GM19467 (cell line): ENCODE data around the gene DDC.
"Not testable (repeated sequence)": the region's sequence is repeated elsewhere in the genome, so short reads cannot be mapped to it uniquely, and the experiment has no call there.

Source experiments
- ATAC-seq: cut with Tn5 transposase; IDR thresholded peaks from one replicate; pipeline ENCODE4 v1.9.1; 2021; ENCODE audit warnings: mild to moderate bottlenecking, moderate library complexity; ENCODE audit not compliant: unreplicated experiment

The DDC gene

DNA sequence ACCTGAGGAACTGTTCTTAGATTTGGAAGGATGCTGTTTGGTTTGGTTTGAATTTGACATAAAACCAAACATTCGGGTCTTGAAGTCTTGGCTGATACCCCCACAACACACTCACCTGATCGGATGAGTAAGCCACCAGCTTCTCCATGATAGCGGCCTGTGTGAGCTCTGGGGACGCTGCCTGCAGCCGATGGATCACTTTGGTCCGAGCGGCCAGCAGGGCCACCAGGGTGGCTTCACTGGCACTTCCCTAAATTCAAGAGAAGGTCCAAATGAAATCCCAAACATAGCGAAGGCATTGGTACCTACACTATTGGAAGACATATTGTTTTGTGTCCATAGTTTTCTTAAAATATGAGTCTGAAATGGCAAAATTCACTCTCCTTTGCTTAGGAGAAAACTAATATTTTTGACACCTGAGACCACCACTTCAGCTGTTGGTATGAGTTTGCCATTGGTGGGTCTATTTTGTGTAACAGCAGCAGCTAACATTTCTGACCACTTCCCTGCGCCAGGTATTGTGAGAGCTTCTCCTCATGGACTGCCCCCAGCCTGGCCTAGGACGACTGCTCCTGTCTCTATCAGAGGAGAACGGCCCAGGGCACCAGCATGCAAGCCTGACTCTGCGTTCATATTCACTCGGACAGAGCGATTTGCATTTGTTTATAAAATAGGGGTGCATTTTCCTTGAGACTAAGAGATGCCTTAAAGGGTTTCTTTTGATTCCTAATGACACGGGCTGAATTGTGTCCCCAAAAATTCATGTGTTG, 35.9 kb downstream of the DDC start:
- ATAC-seq = no peak

DNA sequence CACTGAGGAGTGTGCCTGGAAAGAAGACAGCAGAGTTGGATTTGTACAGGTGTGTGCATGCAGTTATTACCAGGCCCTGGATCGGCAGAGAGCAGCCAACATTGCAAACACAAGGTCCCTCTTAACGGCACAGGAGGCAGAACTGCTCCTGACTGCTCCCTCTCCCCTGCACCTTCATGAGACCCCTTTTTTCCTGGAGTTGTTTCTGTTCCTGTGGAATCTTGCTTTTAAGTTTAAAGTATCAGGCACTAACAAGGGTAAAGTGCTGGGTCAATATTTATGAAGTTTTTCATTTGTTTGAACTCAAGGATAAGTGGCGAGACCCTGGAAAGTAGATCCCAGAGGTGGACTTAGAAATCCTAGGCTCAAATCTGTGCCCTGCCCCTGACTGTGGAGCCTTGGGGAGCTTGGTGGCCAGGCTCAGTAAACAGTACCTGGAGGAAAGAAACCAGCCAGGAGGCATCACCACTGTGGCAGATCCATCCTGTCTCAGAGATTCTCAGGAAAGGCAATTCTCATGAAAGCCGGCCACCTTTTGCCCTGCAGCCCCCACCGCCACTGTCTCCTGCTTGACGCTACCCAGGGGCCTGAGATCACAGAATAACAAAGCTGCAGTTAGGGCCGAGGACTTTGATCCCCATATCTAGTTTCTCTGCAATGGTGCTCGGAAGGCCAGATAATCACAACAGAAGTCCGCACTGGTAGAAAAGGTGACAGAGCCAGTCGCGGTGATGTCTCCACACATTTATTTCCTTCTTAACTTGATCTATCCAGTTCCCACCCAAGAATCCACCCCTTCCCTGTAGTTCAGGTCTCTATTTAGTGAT, 36.7 kb downstream of the DDC start:
- ATAC-seq = no peak

DNA sequence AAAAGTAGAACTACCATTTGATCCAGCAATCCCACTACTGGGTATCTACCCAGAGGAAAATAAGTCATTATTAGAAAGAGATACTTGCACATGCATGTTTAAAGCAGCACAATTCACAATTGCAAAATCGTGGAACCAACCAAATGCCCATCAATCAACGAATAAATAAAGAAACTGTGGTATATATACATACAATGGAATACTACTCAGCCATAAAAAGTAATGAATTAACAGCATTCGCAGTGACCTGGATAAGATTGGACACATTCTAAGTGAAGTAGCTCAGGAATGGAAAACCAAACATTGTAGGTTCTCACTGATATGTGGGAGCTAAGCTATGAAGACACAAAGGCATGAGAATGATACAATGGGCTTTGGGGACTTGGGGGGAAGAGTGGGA, 45.9 kb downstream of the DDC start:
- ATAC-seq = not testable (repeated sequence)

DNA sequence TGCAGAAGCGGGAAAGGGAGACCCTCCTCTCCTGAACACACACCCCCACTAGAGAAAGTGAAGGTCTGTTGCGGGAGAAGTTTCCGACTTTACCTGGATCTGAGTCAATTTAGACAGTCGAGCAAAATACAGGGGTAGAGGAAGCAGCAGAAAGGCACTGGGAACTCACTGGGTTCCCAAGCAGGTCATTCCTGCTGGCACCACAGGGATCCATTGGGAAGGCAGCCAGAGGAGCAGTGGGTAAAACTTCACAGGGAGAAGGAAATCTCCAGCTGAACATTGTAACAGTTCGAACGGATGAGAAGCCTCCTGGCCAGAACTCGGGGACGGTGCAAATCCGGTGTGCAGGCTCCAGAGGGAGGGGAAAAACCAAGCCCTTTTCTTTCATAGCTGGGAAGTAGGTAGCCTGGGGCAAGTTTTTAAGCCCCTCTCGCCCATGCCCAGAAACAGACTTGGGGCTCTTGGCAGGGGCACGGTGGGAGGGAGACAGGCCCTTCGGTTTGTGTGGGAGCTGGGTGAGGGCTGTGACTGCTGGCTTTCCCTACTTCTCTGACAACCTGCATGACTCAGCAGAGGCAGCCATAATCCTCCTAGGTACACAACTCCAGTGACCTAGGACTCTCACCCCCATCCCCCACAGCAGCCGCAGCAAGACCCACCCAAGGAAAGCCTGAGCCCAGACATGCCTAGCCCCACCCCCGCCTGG, 51.9 kb downstream of the DDC start:
- ATAC-seq = no peak

DNA sequence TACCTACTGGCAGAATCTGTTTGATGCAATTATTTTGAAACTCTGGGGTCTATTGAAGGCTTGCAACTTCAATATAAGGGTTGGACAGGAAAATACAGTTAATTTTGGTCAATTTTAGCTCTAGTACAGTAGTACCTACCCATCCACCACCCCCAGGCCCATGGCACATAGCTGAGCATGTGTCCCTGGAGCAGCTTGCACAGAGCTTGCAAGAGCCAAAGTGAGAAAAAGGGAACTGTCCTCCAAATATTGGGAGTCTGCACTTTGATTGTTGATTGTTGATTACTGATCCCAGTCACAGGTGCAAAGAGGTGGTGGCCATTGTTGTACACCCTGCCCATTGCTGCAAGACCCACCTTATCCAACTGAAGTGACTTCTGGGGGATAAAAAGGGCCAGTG, 52.8 kb downstream of the DDC start:
- no peak for ATAC-seq

DNA sequence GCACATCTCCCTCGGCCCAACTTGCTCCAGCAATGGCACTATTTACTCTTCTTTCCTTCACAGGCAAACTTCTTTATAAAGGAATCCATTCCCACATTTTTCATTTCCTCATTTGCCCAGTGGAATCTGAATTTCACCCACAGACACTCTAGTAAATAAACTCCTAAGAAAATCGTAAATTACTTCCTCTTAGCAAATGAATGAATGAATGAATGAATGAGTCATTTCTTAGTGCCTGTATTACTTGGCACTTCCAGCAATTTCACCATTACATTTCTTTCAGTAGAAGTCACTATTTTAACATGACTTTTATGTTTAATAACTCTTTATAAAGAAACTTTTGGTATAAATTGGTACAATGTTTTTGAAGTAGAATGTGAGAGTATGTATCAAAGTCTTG, 55.7 kb downstream of the DDC start:
- ATAC-seq = no peak

DNA sequence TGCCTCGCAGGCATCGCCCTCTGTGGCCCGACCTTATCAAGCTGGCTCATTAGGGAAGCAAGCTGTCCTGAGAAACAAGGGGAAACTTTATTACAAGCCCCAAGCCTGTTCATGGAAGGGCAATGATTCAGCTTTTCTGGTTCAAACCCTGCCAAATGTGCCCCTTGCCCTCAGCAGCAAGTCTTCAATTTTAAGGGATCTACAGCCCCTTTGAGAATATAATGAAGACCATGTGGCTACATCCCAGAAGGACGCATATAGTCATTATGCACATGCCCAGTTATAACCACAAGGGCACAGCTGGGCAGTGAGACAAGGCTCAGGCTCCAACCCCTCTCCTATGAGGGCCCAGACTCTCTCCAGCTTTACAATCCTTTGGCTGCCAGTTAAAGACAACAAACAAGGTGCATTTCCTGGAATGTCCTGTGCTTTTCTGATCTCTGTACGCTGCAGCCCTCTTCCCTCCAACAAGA, 56.7 kb downstream of the DDC start:
- ATAC-seq = no peak

DNA sequence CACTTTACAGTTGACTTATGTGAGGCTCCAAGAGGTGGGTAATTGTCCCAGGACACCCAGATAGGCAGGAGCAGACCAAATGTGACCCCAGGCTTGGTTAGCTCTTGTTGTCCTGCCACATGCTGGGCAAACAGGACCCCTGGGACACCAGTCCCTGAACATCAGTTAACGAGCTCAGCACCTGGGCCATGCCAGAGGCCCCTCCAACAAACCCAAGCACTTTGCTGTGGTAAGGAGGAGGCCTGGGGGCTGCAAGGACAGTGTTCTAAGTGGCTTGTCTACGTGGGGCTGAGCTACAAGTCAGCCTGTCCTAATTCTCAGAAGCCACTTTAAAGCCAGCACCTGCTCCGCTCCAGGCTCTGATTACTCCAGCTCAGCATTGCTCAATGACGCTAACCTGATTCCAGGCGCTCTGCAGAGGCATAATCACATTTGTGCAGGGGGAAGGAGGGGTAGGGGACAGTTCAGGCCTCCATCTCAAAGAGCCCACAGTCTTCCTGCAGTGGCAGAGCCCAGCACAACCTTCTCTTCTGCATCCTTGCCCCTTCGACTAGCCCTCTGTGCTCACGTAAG, 57.2 kb downstream of the DDC start:
- ATAC-seq = no peak

DNA sequence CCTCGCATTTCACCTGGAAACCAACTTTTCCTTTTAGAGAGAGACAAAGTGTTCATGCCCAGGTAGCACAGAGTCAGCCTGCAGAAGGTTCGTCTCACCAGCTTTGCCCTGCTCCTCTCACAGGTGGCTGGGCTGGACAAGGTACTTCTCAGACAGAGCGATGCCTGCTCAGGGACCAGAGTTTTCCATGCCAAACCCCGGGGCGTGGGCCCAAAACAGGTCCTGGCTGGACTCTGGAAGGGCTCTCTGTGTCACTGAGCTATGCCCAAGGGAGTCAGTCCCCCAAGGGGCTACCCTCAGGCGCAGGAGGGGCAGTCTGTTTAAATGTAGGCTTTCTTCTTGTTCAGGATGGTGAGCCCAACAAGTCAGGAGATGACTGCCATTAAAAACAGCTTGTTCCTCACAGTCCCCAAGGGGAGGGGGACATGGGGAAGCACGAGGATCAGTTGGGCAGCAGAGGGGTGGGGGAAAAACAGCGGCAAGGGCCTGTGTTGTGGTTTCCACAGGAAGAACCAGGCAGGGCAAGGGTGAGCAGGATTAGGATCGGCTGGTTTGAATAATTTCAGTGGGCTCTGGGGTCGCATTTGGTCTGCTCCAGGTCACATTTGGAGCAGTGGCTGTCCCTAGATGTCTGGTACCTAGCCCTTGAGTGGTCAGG, 59.5 kb downstream of the DDC start:
- no peak for ATAC-seq

DNA sequence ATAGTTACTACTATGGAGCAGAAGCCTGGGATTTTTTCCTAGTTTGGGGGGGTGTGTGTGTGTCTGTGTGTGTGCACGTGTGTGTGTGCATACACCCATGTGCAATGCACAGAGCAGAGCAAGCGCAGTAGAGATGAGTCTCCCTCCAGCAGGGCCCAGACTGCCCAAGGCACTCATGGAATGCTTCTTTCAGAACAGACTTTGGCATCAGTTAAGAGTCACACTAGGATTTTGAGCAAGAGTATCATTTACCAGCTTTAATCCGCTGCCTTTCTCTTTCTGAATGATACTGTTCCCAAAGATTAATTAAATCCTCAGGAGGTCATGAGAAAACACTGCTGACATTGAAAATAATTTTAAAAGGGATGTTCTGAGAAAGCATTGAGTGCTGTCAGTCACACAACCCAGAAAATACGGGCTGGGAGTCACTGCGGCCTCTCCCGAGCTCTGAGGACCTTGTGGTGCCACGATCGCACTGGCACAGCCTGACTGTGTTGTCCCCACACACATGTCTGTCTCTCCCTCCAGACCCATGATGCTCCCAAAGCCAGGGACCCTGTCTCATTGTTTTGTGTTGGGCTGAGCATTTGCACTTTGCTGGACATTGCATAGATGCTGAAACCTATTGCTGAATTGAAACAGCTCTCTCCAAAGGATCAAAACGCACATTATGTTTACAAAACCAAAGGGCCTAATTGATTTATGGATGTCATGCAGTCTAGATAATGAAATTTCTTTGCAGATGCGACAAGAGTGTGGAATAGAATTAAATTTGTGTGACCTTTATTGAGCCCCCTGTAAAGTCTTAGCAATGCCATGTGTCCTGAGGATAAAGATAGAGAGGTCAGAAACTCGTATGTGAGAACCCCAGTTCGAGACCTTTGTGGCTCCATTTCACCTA, 60.3 kb downstream of the DDC start:
- ATAC-seq = no peak

DNA sequence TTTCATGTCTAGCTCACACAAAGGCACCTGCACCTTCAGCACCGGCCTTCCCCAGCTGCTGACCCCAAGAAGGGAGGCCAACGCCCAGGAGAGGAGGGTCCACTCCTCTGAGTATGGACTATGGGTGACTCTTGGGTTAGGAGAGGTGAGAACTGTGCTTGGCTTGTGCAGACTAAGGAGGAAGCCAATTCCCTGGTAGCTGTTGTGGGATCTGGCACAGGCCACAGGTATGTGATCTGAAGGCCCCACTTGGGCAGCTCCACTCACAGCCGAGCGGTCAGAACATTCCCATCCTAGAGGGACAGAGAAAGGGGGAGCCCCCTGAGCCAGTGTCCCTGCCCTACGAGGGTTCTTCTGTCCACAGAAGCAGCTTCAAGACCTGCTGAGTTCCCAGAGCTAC, 62.3 kb downstream of the DDC start:
- ATAC-seq = no peak

DNA sequence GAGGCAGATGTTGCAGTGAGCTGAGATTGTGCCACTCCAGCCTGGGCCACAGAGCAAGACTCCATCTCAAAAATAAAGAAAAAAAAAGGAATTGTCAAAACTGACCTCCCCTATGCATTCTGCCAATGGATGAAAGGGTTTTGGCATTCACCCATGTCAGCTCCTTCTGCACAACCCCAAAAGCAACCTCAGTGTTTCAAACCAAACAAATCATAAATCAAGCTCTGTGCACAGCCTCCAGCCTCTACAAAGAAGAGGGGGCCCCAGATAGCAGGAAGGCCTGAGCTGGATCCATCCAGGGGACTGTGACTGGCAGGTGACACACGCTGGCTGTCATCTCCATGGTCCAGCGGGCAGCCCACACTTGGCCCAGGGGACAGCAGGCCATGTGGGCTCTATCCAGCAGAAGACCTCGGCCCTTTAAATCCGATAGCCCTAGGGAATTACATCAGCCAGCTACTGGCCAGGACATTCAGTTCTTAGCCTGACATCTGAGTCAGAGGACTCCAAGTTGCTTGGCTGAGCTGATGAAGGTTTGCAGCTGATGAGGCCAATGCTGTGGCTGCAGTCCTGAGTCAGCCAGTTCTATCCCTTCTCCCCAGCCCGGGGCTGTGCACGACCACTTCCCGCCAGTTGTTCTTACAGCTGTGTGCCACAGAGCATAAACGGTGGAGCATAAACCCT, 63.1 kb downstream of the DDC start:
- ATAC-seq = no peak

DNA sequence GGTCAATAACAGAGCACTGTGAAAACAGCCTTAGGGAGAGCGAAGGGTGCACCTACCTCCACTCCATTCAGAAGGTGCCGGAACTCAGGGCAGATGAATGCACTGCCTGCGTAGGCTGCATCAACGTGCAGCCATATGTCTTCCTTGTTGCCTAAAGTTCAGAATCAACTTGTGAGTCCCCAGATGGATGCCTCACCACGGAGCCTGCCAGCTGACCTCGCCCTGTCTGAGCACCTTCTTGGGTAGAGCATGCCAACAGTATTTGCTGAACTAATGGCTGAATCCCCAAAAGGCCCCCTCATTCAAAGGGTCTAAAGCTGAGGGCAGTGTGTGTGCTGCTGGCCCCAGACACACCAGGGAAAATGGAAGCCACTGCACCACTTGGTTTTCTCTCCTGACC, 66.1 kb downstream of the DDC start:
- ATAC-seq = no peak

DNA sequence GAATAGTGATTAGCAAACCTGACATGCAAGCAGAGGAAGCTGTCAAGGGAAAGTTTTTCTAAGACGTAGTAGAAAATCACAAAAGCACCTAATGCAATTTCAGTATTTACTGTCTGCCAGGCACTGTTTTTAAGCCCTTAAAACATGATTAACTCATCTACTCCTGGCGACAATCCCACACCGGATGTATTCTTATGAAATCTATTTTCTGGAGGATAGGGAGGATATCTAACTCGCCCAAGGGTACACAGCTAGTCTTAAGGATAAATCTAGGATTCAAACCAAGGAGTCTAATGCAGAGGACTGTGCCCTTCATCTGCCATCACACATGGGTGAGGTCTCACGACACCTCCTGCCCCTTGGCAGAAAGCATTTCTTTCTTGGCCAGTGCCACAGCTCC, 67.2 kb downstream of the DDC start:
- no peak for ATAC-seq

DNA sequence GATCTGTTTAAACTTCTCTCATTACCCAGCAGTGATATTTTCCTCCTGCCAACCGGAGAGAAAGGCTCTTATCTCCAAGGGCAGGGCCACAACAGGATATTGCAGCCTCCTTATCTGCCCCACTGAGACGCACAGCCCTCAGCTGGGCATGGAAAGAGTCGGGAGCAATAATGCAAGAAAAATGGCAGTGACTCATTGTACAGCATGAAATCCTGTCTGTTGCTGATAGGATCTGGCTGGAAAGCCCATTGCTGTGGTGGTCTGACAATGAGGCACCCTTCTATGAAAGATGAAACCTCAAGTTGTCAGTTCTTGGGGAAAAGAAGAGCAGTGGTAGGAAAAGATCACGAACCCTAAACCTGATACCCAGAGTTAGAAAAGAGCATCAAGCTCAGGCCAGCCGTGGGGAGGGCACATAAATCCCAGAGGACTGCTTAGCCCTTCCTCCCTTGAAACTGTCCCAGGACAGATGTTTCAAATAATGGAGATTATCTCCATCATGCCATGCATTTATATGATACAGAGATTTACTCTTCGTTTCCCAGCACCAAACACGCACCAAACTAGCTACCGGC, 68.0 kb downstream of the DDC start:
- no peak for ATAC-seq

DNA sequence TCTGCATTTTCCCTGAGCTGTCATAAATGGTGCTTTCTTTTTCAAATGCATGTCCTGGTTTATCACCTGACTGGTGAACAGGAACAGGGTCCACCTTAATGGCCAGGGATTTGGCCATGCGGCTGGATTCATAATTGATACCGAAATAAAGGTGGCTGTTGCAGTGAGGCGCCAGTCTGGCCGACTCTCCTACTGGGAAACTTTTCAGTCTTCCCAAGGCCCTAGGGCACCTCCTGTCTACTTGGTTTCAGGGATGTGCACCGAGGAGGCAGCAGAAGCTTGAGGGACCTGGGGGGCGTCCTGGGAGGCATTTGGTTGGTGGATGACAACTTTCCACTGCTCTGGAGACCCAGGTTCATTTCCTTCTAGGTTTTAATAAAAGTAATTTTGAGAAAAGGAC, 68.6 kb downstream of the DDC start:
- ATAC-seq = no peak

DNA sequence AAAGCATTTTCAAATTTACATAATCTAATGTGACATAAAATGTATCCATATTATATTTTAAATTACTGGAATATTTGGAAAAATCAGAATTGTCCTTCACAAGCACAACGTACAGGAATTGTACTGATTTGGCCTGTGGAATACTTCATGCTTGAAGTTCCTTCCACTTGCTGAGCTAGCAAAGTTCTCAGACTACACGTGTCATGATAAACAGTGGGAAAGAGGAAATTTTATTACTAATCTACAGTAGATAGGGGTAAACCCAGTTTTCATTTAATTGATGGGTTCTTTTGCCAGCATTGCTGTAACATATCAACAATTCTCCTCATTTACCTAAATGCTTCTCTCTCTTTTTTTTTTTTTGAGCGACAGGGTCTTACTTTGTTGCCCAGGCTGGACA, 69.5 kb downstream of the DDC start:
- no peak for ATAC-seq

DNA sequence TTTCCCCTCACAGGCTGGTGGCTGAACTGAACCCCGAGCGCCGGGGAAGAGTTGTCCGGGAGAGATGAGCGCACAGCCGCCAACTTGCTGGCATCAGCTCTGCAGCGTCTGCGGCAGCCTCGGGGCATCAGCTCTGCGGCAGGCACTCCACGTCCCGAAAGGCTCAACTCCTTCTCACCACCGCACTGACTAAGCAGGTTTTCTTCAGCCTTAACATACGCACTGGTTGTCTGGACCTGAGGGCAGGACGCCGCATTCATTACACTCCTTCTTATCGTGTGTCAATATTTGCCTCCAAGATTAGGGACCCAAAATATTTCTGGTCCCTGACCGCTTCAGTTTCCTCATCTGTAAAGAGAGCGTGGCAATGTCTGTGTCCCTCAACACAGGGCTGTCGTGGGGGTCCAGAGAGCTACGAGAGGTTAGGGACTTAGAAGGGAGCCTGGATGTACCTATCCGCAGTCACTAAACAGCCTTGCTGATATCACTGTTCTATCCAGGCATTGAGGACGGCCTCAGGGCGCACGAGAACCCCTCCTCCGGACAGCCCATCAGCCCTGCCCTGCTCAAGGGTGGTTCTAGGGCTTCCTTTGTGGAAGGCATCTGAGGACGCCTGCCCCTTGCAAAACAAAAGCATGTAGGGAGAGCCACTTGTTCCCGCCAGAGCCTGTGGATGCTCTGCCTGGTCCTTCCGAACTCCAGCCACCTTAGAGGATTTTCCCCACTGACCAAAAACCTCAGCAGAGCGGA, 72.3 kb downstream of the DDC start:
- ATAC-seq = no peak
